GM21381 (cell line): ENCODE results near the gene RAMACL.
A peak's percentile ranks its signal among the peaks of the same experiment; 100 is the strongest.
"Not testable (repeated sequence)": the region's sequence is repeated elsewhere in the genome, so short reads cannot be mapped to it uniquely, and the experiment has no call there.

Experiments
- ATAC-seq: cut with Tn5 transposase; IDR thresholded peaks from one replicate; pipeline ENCODE4 v1.9.1; 2021; ENCODE audit warnings: mild to moderate bottlenecking, moderate library complexity; ENCODE audit not compliant: unreplicated experiment

The RAMACL gene

DNA sequence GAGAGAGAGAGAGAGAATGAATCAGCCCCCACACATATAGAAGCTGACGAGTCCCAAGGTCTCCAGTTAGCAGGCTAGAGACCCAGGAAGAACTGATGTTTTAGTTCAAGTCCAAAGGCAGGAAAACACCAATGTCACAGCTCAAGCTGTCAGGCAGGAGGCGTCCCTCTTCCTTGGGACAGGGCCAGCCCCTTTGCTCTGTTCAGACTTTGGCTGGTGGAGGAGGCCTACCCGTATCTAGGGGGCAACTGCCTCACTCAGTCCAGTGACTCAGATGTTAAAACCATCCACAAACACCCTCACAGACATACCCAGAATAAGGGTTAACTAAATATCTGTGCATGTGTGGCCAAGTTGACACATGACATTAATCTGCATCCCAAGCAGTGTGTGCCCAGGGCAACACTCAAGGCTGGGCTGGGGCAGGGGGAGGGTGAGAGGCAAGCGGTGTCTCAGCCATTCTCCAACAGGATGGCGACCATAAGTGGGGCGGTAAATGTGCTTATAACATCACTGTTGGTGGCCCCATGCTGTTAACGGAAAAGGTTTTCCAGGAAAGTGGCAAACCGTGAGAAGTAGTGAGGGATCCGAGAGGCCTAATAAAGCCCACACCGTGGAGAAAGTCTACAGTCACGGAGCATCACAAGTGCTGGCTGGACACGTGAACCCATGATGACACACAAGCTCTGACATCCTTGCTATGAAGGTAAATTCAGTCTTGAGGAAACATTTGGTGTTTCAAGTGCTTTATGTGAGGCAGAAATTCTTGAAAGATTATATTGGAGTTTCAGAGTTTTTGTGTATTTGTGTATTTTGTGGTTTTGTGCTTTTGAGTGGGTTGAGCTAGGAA is 28.1 kb downstream of the RAMACL start:
- no peak for ATAC-seq

DNA sequence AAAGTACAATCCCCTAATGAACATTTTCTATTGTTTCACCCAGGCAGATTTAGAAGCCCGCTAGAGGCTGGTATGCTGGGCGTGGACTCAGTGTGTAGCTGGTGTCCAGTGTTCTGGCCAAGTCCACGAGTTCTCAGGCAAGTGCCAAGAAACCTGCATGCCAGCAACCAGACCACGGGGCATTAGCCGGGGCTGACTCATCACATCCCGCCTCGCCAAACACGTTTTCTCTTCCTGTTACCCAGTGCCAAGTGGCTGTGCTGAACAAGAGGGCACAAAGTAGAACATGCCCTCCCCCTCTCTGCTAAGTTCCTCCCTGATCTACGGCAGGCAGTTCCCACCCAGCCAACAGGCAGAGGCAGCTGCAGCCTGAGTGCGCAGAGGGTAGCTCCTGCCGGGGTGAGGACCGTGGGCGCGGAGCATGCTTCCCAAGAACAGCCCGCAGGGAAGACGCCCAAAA is 29.6 kb downstream of the RAMACL start:
- no peak for ATAC-seq

DNA sequence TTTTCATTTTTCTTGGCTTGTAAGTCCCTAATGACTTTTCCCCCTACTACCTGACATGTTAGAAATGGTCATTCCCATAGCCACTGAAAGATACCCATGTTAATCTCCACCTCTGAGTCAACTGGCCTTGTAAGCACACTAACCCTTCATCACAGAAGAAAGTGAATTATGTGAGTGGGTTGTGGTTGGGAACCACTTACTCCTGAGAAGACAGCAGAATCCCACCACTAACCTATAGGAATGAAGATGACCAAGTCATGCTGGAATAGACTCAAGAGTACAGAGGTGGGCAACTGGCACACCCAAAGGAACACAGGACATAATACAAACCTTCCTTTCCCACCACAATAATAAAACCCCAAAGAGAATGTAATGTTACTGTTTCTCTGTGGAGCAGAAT is 30.1 kb downstream of the RAMACL start:
- no peak for ATAC-seq

DNA sequence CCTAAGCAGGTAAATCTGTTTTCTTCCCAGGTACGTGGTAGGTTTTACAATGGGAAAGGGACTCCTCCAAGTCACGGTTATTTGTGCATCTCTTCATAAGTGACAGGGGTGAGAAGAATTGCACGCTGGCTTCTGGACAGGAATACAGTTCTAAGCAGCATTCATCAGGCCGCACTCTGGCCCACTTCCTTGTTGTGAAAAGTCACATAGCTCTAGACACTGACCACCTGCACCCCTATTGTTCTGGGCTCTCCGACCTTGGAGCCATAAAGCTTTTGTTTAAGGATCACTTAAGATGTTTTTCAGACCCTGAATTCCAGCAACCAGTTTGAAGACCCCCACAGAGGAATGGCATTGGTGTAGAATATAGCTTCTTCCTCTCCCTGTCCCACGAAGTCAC is 31.4 kb downstream of the RAMACL start:
- ATAC-seq: no peak

DNA sequence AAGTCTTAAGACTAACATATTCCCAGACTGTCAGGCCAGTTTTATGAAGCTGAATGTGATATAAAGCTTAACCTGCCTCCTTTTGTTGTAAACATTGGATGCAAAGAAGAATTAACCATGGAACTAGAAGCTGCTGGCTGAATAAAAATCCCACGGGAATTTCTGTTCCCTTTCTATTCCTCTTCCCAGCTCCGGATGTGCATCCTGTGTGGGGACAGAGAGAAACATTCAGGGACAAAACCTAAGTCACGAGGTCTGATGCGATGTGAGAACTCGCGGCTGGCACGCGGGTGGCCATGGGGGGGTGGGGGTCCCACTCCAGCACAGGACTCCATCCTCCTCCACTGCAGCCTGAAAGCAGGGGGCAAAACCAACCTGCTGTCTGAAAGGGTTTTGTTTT is 32.2 kb downstream of the RAMACL start:
- ATAC-seq: no peak

DNA sequence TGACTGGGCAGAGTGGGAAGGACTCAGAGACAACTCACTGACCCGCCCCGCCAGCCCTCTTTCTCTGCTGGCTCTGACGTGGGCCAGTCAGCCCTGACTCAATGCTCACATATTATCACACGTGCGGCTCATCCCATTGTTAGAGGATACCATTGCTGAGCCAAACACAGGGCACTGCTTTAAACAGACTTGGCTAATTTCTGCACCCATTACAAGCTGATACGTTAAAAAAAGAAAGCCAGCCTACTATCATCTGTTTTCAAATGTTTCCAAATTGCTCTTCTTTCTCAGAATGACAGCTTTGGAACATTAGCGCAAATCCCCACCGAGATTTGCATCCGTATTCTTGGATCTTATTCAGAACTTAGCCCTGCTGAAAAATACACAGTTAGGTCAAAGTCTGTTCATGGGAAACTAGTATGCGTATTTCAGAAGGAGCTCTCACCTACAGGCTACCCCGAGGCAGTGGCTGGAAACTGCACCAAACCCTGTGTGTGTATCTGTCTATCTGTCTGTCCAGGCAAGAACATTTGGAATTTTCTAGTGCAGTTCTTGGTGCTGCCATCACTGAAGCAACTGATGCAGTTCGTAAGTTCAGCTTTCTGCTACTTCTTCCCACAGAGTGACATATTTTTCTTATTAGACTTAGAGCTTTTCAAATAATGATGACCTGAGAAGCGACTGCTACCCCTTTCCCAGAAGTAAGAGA is 32.8 kb downstream of the RAMACL start:
- ATAC-seq: no peak

DNA sequence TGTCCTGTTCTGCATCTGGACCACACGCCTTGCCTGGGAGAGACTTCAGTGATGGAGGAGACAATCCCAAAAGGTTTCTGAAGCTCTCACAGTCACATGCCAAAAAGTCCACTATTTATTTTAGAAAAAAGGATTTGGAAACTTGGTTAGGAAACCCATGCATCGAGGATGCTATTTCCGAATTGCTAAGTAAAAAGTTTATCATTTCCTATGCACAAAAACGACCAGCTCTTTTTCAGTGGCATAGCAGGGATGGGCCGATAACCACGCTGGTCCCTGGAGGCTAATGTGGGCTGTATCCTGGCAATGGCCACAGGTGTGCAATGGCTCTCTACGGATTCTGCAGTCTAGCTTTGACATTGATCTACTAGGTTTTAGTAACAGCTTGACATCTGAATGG is 33.9 kb downstream of the RAMACL start:
- ATAC-seq: no peak

DNA sequence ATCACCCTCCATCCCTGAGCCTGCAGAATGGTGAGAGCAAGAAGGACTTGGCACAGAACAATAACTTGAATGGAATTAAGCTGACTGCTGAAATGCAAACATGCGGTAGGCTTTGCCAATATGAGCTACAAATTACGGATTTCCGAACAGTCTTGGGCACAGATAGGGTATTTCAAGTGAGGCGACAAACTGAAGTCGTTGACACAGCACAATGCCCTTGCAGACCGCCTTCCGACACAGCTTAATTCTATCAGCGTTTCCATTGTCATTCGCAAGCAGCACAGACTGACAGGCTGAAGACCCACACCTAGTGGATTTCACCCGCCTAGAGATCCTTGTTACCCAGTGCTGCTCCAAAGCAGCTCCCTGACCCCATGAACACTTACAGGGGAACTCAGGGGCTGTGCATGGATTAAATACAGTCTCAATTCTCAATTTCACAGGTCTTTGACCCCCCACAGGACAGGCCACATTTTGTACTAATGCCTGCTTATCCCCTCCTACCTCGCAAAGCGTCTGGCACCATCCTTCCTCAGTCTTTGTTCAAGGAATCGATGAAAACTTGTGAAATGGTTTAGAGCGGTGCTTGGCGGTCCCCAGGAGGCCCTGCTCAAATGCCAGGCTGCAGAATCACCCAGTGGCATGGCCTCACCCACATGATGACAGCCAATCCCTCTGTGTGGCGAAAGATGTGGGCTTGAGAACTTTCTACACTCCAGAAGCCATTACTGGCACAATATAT is 34.6 kb downstream of the RAMACL start:
- ATAC-seq: no peak

DNA sequence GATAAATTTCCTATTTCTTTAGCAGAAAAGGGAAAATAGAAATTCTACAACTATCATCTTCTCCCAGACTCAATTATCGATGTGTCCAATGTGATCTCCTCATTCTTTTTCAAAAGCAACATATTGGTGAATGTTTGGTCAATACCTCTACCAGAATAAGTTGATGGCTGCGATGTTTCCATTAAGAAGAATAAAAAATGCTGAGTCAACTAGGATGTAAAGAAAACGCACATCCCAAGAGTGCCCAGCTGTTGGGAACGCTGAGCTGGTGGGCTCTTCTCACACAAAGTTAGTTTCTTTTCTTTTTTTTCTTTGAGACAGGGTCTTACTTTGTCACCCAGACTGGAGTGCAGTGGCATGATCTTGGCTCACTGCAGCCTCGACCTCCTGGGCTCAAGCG is 39.8 kb downstream of the RAMACL start:
- ATAC-seq: no peak

DNA sequence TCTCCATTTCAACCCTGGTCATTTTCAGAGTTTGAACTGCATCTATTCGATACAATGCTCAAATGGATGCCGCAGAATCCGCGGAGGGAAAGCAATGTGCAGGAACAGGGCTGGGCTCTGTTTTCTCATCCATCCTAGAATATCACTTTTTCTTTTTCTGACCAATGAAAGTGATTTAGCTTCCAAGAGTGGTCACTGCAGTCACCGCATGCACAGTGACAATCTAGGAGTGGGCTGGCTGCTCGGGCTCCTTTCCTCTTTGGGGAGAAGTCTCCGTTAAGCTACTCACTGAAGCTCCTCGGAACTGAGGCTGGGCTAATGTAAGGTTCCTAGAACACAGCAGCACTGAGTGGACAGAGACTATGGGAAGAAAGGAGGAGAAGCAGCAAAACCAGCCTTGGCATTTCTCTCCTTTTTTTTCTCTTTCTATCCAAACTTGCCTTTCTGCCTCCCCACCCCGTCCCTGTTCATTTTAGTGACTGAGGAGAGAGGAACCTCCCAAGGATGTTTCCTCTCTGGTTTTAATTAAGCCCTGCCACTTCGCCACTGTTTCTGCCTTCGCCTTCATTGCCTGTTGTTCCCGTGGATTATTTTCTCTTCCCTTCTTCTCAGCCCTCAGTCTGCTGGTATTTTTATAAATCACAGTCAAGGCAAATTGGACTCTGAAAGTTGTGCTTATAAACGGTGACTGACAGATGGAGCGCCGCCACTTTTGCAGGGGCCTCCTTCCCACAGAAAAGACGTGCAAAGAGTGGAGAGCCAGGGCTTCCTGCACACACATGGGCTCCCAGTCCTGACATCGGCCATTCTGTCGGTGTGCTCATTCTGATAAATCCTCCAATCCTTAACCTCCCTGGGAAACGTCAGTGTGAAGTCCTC is 41.1 kb downstream of the RAMACL start:
- ATAC-seq: no peak

DNA sequence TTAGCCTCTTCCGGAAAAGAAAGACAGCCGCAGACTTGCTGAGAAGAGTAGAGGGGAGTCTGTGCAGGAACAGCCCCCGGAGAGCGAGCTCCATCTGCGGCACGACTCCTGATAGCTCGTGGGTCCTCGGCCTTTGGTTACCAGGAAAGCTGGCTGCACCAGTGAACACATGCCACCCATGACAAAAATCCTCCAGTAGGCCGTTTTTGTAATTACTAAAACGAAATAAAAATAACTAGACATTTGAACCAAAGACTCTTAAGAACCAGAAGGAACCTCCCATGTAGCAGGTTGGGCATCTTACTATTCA is 42.2 kb downstream of the RAMACL start:
- ATAC-seq: no peak

DNA sequence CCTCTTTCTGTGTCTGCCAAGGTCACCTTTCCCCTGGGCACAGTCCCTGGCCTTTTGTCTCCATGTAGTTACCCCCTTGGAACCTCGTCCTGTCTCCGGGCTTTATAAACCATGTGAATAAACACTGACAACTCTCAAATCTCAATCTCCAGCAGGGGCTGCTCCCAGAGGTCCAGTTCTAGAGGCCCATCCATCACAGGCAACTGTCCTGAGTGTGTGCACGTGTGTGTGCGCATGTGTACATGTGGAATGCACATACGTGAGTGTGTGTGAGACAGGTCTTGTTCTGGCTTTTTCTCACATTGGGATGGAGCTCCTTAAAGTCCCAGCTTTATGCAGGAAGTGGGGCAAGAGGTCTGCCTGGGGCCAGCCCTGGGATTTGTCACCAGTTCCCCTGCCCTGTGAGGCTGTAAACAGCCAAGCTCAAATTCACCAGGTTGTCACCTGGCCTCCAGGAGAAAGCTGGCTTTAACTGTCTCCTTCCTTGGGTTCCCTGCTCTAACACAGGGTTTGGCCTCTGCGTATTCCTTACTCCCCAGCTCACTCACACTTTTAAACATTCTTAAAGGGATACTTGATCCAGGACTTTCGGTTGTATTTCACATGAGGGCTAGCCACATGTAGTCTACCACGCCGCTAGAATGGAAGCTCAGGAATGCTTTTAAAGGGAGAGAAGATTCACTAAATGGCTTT is 42.7 kb downstream of the RAMACL start:
- no peak for ATAC-seq

DNA sequence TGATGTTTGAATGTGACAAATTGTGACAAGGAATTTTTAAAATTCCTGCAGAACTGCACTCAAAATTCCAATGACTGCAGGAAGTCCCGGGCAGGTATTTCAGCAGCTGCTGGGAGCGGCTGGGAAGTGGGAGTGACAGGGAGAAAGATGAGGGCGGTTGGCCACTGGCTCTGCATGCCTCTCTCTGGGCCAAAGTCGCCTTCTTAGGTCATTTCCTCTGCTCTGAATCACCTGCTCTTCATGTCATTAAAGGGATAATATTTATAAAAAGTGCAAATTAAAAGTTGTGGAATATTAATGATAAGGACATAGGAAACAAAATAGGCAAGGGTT is 43.9 kb downstream of the RAMACL start:
- ATAC-seq: no peak

DNA sequence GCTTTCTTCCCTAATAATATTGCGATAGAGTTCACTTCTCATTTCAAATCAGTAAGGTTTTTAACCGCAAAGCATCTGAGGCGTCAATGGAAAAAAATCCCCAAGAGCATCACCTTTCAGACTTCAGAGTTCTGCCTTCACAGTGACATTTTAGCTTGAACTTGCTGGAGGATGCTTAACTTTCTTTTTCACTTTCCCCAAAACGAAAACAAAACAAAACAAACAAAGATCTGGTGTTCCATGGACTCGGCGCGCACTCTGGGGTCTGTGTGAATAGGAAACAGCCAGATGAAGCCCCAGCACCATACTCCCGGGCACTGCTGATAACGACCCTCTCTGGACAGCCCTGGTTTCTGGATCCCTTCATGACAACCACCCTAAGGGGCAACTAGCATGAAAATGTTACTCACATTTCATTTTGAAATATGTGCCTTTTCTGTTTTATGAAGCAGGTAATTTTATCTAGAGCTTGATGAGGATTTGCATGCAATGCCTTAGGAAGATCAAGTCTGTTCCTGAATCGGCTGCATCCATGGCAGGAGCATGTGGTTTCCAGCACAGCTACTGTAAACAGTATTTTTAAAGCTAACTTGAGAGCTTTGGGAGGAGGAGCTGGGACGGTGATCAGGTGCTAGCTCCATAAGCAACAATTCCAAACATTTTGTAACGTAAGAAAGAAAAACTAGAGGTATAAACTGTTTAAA is 44.5 kb downstream of the RAMACL start:
- ATAC-seq: no peak

DNA sequence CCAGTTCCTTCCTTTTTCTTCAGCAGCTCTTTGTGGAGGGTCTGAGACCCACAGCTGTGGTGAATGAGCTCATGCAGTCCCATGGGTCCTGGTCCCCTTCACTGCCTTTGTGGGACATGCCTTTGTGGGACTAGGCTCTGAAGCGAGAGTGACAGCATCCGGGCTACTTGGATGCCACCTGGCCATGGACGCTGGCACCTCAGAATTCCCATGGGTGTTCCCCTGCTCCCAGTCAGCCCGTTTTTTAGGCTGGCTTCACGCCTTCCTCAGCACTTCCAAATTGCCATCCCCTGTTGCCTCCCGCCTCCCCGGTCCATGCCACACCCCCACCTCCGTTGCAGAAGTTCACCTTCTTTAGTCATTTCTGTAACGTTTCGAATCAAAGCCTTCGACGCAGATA is 45.1 kb downstream of the RAMACL start:
- peak; percentile 34 for ATAC-seq

DNA sequence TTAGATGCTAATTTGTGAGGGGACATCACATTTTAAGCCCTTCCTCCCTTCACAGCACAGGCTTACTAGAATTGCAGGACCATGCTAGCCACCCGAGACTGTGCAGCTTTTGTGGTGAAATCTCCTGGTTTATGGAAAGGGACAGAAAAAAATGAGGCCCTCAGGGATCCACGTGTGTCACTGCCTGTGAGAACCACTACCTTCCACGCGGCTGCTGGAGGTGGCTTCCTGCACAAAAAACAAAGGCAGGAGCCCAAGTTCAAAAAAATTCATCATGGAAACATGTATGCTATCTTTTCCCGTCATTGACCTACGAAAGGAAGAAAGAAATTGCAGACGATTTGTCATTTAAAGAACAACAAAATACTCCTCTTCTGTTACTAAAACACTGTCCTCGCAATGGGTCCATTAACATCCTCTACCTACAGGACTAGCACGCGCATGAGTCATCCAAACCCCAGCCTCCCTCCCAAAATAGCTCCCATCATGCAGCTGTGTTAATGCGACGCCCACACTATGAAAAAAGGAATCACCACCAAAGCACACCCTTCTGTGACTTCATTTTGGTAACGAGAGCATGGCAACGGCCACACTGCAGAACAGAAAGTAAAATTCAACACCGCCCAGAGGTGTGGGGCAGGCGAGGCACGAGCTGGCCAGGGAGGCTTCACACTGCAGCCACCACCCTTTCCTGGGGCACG is 45.7 kb downstream of the RAMACL start:
- peak; percentile 95 for ATAC-seq

DNA sequence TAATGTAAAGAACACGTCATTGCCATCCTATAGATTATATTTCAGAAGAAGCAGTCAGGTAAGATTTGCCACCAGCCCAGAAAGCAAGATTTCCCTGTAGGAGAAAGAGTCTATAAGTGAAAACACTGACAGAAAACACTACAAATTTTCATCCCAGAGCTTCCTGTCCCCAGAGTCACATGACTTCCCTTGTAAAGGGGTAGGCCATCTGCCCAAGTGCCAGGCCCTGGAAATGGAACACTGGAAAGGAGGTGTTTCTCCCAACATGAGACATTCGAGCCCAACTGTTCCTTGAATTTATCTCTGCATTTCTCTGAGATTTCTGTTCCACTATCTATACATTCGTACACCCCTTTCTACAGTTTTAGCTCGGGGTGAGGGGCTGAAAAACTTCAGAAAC is 46.9 kb downstream of the RAMACL start:
- ATAC-seq: no peak

DNA sequence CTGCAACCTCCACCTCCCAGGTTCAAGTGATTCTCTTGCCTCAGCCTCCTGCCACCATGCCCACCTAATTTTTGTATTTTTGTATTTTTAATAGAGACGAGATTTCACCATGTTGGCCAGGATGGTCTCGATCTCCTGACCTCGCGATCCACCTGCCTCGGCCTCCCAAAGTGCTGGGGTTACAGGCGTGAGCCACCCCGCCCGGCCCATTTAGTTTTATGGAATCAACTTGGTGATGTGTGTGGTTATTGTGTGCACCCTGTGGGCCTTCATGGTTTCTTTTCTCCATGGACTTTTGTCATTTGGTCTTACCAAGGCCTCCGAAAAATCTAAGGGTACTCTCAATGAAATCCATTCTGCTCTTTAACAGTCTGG is 47.5 kb downstream of the RAMACL start:
- not testable (repeated sequence) for ATAC-seq

DNA sequence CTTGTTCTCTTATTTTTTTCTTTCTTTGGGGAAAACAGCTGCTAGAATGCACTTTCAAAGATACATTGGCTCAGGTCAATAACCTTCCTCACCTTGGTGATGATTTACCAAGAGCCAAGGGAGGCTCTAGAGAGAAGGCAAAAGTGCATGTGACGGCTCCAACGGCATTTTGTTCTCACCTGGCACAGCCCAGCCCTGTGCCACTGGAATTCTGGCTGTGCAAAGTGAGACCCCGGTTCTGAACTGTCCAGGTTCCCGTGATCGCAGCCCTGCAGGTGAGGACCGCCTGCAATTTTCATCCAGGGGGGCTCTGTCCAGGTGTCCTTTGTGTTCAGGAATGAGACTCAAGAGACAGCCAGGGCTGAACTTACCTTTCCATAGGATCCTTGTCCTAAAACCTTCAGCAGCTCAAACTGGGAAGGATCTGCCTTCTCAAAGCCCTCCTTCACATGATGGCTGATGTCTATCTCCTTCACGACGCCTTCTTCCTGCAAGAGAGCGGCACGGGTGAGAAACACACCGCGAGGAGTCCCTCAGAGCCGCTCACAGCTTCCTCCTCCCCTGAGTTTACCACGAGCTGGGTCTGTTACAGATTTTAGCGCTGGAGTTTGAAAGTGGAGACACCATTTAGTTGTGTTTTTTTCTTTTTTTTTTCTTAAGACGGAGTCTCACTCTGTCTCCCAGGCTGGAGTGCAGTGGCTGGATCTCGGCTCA is 48.0 kb downstream of the RAMACL start:
- no peak for ATAC-seq
